GM23338 (cell line): ENCODE measurements around the gene FAM174C. TPM values are rescaled to one million over a fixed set of nuclear protein-coding genes. Genes with fewer than 3 reads are reported as not detected.

Source experiments
- ATAC-seq: fragments of 200-7000 bp; cut with Tn5 transposase; 3 replicates; pipeline ENCODE4 v1.9.1; 2020
- DNase-seq: peaks from one replicate; pipeline ENCODE4 v3.0.0-alpha.2; 2015; ENCODE audit warnings: low spot score
- H2AFZ ChIP-seq: fragments of 200-600 bp; sonication (generic); 2 replicates; pipeline ENCODE4 v1.8.0; 2016; ENCODE audit warnings: antibody characterized with exemption, mild to moderate bottlenecking, moderate library complexity
- H3F3A ChIP-seq: fragments of 200-600 bp; sonication (generic); replicated peaks from 2 replicates; pipeline ENCODE4 v1.8.0; 2017; ENCODE audit warnings: antibody characterized with exemption, mixed run types, low read depth
- H3K27ac ChIP-seq: fragments of 200-600 bp; sonication (generic); 2 replicates; pipeline ENCODE4 v1.6.1; 2016; ENCODE audit warnings: low read depth
- H3K27me3 ChIP-seq: fragments of 200-600 bp; sonication (generic); 2 replicates; pipeline ENCODE4 v1.8.0; 2016; ENCODE audit warnings: mild to moderate bottlenecking, mixed run types, moderate library complexity; ENCODE audit not compliant: insufficient read depth
- H3K36me3 ChIP-seq: fragments of 200-600 bp; sonication (generic); 2 replicates; pipeline ENCODE4 v1.8.0; 2016; ENCODE audit warnings: mild to moderate bottlenecking; ENCODE audit not compliant: insufficient read depth
- H3K4me1 ChIP-seq: fragments of 200-600 bp; sonication (generic); 2 replicates; pipeline ENCODE4 v1.8.0; 2016; ENCODE audit warnings: mild to moderate bottlenecking, moderate library complexity; ENCODE audit not compliant: insufficient read depth
- H3K4me2 ChIP-seq: fragments of 200-600 bp; sonication (generic); 2 replicates; pipeline ENCODE4 v1.7.1; 2017; ENCODE audit warnings: mixed run types
- H3K4me3 ChIP-seq: fragments of 200-600 bp; sonication (generic); 2 replicates; pipeline ENCODE4 v1.6.1; 2016; ENCODE audit warnings: mixed run types
- H3K79me2 ChIP-seq: fragments of 200-600 bp; sonication (generic); replicated peaks from 2 replicates; pipeline ENCODE4 v1.8.0; 2017; ENCODE audit warnings: mild to moderate bottlenecking; ENCODE audit not compliant: insufficient read depth
- H3K9me2 ChIP-seq: fragments of 200-600 bp; sonication (generic); 2 replicates; pipeline ENCODE4 v1.8.0; 2017; ENCODE audit not compliant: insufficient read depth
- H4K20me1 ChIP-seq: fragments of 200-600 bp; sonication (generic); replicated peaks from 2 replicates; pipeline ENCODE4 v1.8.0; 2017; ENCODE audit warnings: mild to moderate bottlenecking; ENCODE audit not compliant: insufficient read depth
- H3K27ac Mint-ChIP-seq: 2 replicates; pipeline ENCODE4 v1.8.0; 2020; ENCODE audit warnings: inconsistent platforms, mild to moderate bottlenecking, moderate library complexity, mixed read lengths
- H3K27me3 Mint-ChIP-seq: 3 replicates; pipeline ENCODE4 v1.8.0; 2022; ENCODE audit warnings: low read depth, mild to moderate bottlenecking, moderate library complexity, mixed read lengths, inconsistent platforms; ENCODE audit not compliant: insufficient read depth, poor library complexity
- H3K36me3 Mint-ChIP-seq: 3 replicates; pipeline ENCODE4 v1.8.0; 2021; ENCODE audit warnings: low read depth, mild to moderate bottlenecking, inconsistent platforms, moderate library complexity, mixed read lengths
- H3K4me1 Mint-ChIP-seq: 3 replicates; pipeline ENCODE4 v1.8.0; 2020; ENCODE audit warnings: mild to moderate bottlenecking, inconsistent platforms, mixed read lengths
- H3K4me3 Mint-ChIP-seq: 3 replicates; pipeline ENCODE4 v1.8.0; 2021; ENCODE audit warnings: moderate library complexity, mild to moderate bottlenecking, inconsistent platforms, mixed read lengths
- H3K9me3 Mint-ChIP-seq: 3 replicates; pipeline ENCODE4 v1.8.0; 2020; ENCODE audit warnings: moderate library complexity, mild to moderate bottlenecking, inconsistent platforms, mixed read lengths
- EZH2 ChIP-seq: fragments of 200-600 bp; sonication (generic); IDR thresholded peaks from one replicate; pipeline ENCODE4 v1.8.0; 2017; ENCODE audit warnings: antibody characterized with exemption, mild to moderate bottlenecking, low read depth; ENCODE audit not compliant: unreplicated experiment
- EZH2phosphoT487 ChIP-seq: fragments of 200-600 bp; sonication (generic); IDR thresholded peaks from one replicate; pipeline ENCODE4 v1.8.1; 2018; ENCODE audit warnings: antibody characterized with exemption; ENCODE audit not compliant: unreplicated experiment
- NANOG ChIP-seq: IDR thresholded peaks from 2 replicates; pipeline ENCODE4 v1.6.1; 2016; ENCODE audit warnings: antibody characterized with exemption, borderline replicate concordance
- POLR2AphosphoS5 ChIP-seq: IDR thresholded peaks from 2 replicates; pipeline ENCODE4 v1.6.1; 2016; ENCODE audit warnings: antibody characterized with exemption, low read depth
- STAT1 ChIP-seq: IDR thresholded peaks from one replicate; pipeline ENCODE4 v1.6.1; 2016; ENCODE audit warnings: antibody characterized with exemption; ENCODE audit not compliant: unreplicated experiment
- ZNF114 ChIP-seq: fragments of 250-450 bp; sonication (Bioruptor Pico); IDR thresholded peaks from 2 replicates; pipeline ENCODE4 v1.5.0; 2020; ENCODE audit warnings: mild to moderate bottlenecking, moderate library complexity
- ZNF331 ChIP-seq: fragments of 250-450 bp; sonication (Bioruptor Pico); IDR thresholded peaks from 2 replicates; pipeline ENCODE4 v1.5.0; 2020; ENCODE audit warnings: low read depth, mild to moderate bottlenecking, moderate library complexity
- polyA plus RNA-seq: library from polyadenylated mRNA; unstranded; fragments of >200 nt; fragmentation: Nextera tagmentation; extraction: Ambion mirVana; gene quantifications from 2 replicates; pipeline ENCODE4 v1.2.1, GENCODE V29; 2016
- total RNA-seq: library from RNA; depleted of rRNA; stranded (reverse); fragments of >200 nt; shearing (Covaris generic); gene quantifications from 2 replicates; pipeline ENCODE4 v1.2.3, GENCODE V29; 2014
- TF ChIP-seq, protein P1 (sequence below): IDR thresholded peaks from 2 replicates; pipeline ENCODE4 v1.6.1; 2016; ENCODE audit warnings: antibody characterized with exemption
- TF ChIP-seq, protein P2 (sequence below): fragments of 250-450 bp; sonication (Bioruptor Pico); IDR thresholded peaks from 2 replicates; pipeline ENCODE4 v1.5.0; 2020; ENCODE audit warnings: mild to moderate bottlenecking, moderate library complexity

FAM174C gene
- total and polyA plus RNA-seq, 2 experiments from 2014 or later, result 60.4 to 68.0 TPM

DNA sequence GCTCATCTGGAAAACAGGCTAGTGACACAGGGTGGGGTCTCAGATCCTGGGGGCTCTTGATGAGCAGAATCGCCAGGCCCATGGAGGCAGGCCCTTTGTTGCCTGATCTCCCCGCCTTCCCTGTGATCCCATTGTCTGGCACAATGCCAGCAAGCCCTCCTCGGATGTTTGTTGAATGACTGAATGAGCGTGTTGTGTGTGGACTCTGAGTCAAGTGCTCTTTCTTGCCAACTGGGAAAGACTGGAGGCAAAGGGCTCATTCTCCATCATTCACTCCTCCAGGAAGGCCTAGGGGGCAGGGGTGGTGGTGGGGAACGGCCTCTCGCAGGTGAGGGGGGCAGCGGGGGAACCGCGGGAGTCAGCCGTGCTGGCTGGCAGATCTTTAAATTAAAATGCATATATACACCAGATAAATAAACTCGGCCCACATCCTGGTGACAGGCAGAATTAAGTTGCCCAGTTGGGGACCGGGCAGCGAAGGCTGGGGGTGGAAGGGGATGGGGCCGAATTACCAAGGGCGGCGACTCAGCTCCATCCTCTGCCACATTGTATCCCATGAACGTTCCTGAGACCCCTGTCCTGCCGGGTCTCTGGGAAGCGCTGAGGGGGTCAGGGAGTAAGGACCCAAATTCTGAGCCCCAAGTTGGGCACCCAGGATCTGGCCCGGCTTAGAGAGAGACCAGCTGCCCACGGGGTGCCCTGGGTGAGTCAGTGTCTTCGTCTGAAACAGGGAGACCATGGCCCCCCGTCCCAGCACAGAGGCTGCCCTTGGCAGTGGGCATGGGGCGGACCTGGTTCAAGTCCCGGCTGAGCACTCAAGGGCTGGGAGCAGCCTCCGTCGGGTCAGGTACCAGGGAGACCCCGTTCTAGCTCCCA, 34.9 kb downstream of the FAM174C start:
- H3K27ac Mint-ChIP-seq, result no peak overlapping the region
- TF ChIP-seq POLR2AphosphoS5 (no peak), ZNF331 (CRISPR knock-in tag) (no peak), EZH2phosphoT487 (no peak), NANOG (no peak), STAT1 (no peak), EZH2 (no peak), ZNF114 (CRISPR knock-in tag) (no peak)
- TF ChIP-seq, protein P1, sequence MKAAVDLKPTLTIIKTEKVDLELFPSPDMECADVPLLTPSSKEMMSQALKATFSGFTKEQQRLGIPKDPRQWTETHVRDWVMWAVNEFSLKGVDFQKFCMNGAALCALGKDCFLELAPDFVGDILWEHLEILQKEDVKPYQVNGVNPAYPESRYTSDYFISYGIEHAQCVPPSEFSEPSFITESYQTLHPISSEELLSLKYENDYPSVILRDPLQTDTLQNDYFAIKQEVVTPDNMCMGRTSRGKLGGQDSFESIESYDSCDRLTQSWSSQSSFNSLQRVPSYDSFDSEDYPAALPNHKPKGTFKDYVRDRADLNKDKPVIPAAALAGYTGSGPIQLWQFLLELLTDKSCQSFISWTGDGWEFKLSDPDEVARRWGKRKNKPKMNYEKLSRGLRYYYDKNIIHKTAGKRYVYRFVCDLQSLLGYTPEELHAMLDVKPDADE, result no peak
- TF ChIP-seq, protein P2, sequence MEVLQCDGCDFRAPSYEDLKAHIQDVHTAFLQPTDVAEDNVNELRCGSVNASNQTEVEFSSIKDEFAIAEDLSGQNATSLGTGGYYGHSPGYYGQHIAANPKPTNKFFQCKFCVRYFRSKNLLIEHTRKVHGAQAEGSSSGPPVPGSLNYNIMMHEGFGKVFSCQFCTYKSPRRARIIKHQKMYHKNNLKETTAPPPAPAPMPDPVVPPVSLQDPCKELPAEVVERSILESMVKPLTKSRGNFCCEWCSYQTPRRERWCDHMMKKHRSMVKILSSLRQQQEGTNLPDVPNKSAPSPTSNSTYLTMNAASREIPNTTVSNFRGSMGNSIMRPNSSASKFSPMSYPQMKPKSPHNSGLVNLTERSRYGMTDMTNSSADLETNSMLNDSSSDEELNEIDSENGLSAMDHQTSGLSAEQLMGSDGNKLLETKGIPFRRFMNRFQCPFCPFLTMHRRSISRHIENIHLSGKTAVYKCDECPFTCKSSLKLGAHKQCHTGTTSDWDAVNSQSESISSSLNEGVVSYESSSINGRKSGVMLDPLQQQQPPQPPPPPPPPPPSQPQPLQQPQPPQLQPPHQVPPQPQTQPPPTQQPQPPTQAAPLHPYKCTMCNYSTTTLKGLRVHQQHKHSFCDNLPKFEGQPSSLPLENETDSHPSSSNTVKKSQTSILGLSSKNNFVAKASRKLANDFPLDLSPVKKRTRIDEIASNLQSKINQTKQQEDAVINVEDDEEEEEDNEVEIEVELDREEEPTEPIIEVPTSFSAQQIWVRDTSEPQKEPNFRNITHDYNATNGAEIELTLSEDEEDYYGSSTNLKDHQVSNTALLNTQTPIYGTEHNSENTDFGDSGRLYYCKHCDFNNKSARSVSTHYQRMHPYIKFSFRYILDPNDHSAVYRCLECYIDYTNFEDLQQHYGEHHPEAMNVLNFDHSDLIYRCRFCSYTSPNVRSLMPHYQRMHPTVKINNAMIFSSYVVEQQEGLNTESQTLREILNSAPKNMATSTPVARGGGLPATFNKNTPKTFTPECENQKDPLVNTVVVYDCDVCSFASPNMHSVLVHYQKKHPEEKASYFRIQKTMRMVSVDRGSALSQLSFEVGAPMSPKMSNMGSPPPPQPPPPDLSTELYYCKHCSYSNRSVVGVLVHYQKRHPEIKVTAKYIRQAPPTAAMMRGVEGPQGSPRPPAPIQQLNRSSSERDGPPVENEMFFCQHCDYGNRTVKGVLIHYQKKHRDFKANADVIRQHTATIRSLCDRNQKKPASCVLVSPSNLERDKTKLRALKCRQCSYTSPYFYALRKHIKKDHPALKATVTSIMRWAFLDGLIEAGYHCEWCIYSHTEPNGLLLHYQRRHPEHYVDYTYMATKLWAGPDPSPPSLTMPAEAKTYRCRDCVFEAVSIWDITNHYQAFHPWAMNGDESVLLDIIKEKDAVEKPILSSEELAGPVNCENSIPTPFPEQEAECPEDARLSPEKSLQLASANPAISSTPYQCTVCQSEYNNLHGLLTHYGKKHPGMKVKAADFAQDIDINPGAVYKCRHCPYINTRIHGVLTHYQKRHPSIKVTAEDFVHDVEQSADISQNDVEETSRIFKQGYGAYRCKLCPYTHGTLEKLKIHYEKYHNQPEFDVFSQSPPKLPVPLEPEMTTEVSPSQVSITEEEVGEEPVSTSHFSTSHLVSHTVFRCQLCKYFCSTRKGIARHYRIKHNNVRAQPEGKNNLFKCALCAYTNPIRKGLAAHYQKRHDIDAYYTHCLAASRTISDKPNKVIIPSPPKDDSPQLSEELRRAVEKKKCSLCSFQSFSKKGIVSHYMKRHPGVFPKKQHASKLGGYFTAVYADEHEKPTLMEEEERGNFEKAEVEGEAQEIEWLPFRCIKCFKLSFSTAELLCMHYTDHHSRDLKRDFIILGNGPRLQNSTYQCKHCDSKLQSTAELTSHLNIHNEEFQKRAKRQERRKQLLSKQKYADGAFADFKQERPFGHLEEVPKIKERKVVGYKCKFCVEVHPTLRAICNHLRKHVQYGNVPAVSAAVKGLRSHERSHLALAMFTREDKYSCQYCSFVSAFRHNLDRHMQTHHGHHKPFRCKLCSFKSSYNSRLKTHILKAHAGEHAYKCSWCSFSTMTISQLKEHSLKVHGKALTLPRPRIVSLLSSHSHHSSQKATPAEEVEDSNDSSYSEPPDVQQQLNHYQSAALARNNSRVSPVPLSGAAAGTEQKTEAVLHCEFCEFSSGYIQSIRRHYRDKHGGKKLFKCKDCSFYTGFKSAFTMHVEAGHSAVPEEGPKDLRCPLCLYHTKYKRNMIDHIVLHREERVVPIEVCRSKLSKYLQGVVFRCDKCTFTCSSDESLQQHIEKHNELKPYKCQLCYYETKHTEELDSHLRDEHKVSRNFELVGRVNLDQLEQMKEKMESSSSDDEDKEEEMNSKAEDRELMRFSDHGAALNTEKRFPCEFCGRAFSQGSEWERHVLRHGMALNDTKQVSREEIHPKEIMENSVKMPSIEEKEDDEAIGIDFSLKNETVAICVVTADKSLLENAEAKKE (CRISPR knock-in tag), result no peak
- H3K4me2 ChIP-seq, result no peak overlapping the region
- no peaks in the 10 kb centered on the region for H3K79me2 ChIP-seq
- peaks cover 19% of the 10 kb centered on the region for H3K27me3 Mint-ChIP-seq
- no peaks in the 10 kb centered on the region for H3K36me3 Mint-ChIP-seq
- no peak overlapping the region for H3K4me3 Mint-ChIP-seq
- no peaks in the 10 kb centered on the region for H3K4me1 Mint-ChIP-seq
- H3K27me3 ChIP-seq, result no peaks in the 10 kb centered on the region
- H3K4me1 ChIP-seq, result no peaks in the 10 kb centered on the region
- H3F3A ChIP-seq, result no peaks in the 10 kb centered on the region
- H2AFZ ChIP-seq, result no peak overlapping the region
- no peak for DNase-seq
- no peaks in the 10 kb centered on the region; the same call in 1 of the 2 replicates for H4K20me1 ChIP-seq
- H3K9me2 ChIP-seq, result no peaks in the 10 kb centered on the region
- H3K36me3 ChIP-seq, result no peaks in the 10 kb centered on the region
- H3K27ac ChIP-seq, result no peak overlapping the region
- no peak overlapping the region for H3K4me3 ChIP-seq
- no peaks in the 10 kb centered on the region for H3K9me3 Mint-ChIP-seq
- no peak for ATAC-seq
